Motor neuron (in vitro differentiated cells): ENCODE data around the gene GLTPD2. TPM values are rescaled to one million over a fixed set of nuclear protein-coding genes. Genes with fewer than 3 reads are reported as not detected.

ENCODE experiments used
- ATAC-seq, 8 experiments: fragments of 200-7000 bp; cut with Tn5 transposase; replicated peaks in 6 of 8; 2 replicates each; pipeline ENCODE4 v1.8.0; 2021; ENCODE audit warnings: mild to moderate bottlenecking in 8 of 8, moderate library complexity in 8 of 8
- H3K27ac ChIP-seq, 2 donors: fragments of 250-450 bp; sonication (Bioruptor Pico); 2 replicates each; pipeline ENCODE4 v1.9.0; 2021; ENCODE audit warnings: antibody characterized with exemption in 2 of 2, mild to moderate bottlenecking in 2 of 2, moderate library complexity in 1 of 2
- H3K4me1 ChIP-seq, 2 donors: fragments of 250-450 bp; sonication (Bioruptor Pico); replicated peaks in 1 of 2; 2 replicates each; pipeline ENCODE4 v1.6.1; 2021; ENCODE audit warnings: antibody characterized with exemption in 2 of 2, mild to moderate bottlenecking in 2 of 2, moderate library complexity in 1 of 2
- H3K4me3 ChIP-seq, 5 donors: fragments of 250-450 bp; sonication (Bioruptor Pico); 2 replicates each; pipeline ENCODE4 v1.9.0; 2021; ENCODE audit warnings: antibody characterized with exemption in 5 of 5, mild to moderate bottlenecking in 5 of 5, moderate library complexity in 4 of 5
- WGBS, 10 experiments: fragments of 450-650 bp; shearing (Covaris generic); methylation state at CpG; one replicate each; pipeline ENCODE4 v1.0.0; 2022; 5-methylcytosine and 5-hydroxymethylcytosine counted together
- in situ Hi-C, 9 experiments: fragments of 400-800 bp; cut with MboI; loops; one replicate each; pipeline ENCODE4 v1.15.0; 2021; ENCODE audit warnings: low sequenced_read_pairs in 9 of 9, low pct_unique_long_range_greater_than_20kb in 2 of 9; ENCODE audit not compliant: unreplicated experiment in 9 of 9
- total RNA-seq, 8 experiments: library from RNA; unstranded; fragments of 300-600 nt; gene quantifications; 2 replicates each; pipeline versions ENCODE4 v1.2.3 to v1.2.4, GENCODE V29; 2022

GLTPD2 gene
- total RNA-seq, 8 experiments from 2014 or later = 0.27 to 0.71 (median 0.65) TPM; not detected in 5

- 20 to 75% (median 48%) methylated on average over 1 to 7 of the region's 10 CpGs; no CpG with 5 or more reads in 3 of the 10 experiments for WGBS, 10 experiments
- in situ Hi-C loops = no loop called here
- Histone ChIP-seq H3K4me3 (no peak overlapping the region), H3K27ac (no peak overlapping the region), H3K4me1 (peaks cover 3 to 6% of the 10 kb centered on the region in 2 donors)
- peak in 6 of 8 experiments; percentile 6 to 60 (median 36) for ATAC-seq
These were observed 11.9 kb downstream of the GLTPD2 start for GRCh38 chr17:4800462-4801196.

GRCh38 chr17:4802228-4802627 lies 13.5 kb downstream of the GLTPD2 start, which contains the start of gene C17orf114:
TSS of gene C17orf114 (minus strand) at chr17:4802328.
- ATAC-seq = no peak
- 72 to 83% methylated on average over 2 to 5 of the region's 9 CpGs; no CpG with 5 or more reads in 8 of the 10 experiments for WGBS, 10 experiments
- in situ Hi-C loops = no loop called here

GRCh38 chr17:4806456-4806776 lies 17.7 kb downstream of the GLTPD2 start:
- no peaks in the 10 kb centered on the region for H3K4me1 ChIP-seq
- H3K27ac ChIP-seq = no peak overlapping the region
- WGBS, 10 experiments = 0 to 22% (median 6%) methylated on average over 1 to 11 of the region's 16 CpGs; no CpG with 5 or more reads in 2 of the 10 experiments
- peak in 1 of 8 experiments; percentile 18 for ATAC-seq
- in situ Hi-C loops = no loop called here
- H3K4me3 ChIP-seq = peak overlapping the region; percentile 32 to 77 (median 55)

More at GRCh38 chr17:4802228-4802627, 13.5 kb downstream of the GLTPD2 start, which contains the start of gene C17orf114:
- H3K4me3 ChIP-seq = no peak within 1 kb of the TSS
- H3K4me1 ChIP-seq = no peaks in the 10 kb centered on the region
- no peak within 1 kb of the TSS for H3K27ac ChIP-seq

GRCh38 chr17:4806777-4807604 lies 18.2 kb downstream of the GLTPD2 start, which contains the start of gene PLD2:
TSS of gene PLD2 (plus strand) at chr17:4807152. CDS start at chr17:4807773, 621 bp downstream.
- no peak within 1 kb of the TSS for H3K27ac ChIP-seq

GRCh38 chr17:4807605-4808377 lies 19.0 kb downstream of the GLTPD2 start:
- peak overlapping the region; percentile 32 to 77 (median 55) for H3K4me3 ChIP-seq
- H3K4me1 ChIP-seq = no peaks in the 10 kb centered on the region
- in situ Hi-C loops = no loop called here
- 0 to 100% (median 84%) methylated on average over 1 to 14 of the region's 32 CpGs; no CpG with 5 or more reads in 3 of the 10 experiments for WGBS, 10 experiments
- ATAC-seq = peak in 4 of 8 experiments; percentile 1 to 2 (median 1)
- no peak overlapping the region for H3K27ac ChIP-seq

More at GRCh38 chr17:4806777-4807604, 18.2 kb downstream of the GLTPD2 start, which contains the start of gene PLD2:
- in situ Hi-C loops = no loop called here
- H3K4me3 ChIP-seq = peak within 1 kb of the TSS; percentile 32 to 77 (median 55)
- ATAC-seq = peak; percentile 94 to 98 (median 96)
- no CpG with 5 or more reads among the region's 106 CpGs for WGBS, 10 experiments
- H3K4me1 ChIP-seq = no peaks in the 10 kb centered on the region

GRCh38 chr17:4808378-4808767 lies 19.6 kb downstream of the GLTPD2 start:
- ATAC-seq = no peak
- Histone ChIP-seq H3K4me3 (no peak overlapping the region), H3K4me1 (no peaks in the 10 kb centered on the region), H3K27ac (no peak overlapping the region)
- in situ Hi-C loops = no loop called here
- WGBS, 10 experiments = 40 to 100% (median 86%) methylated on average over 1 to 4 of the region's 6 CpGs; no CpG with 5 or more reads in 4 of the 10 experiments

- no peak overlapping the region for H3K27ac ChIP-seq
- 78 to 100% (median 96%) methylated on average over 4 to 11 of the region's 13 CpGs for WGBS, 10 experiments
- ATAC-seq = no peak
- no peak overlapping the region for H3K4me3 ChIP-seq
- H3K4me1 ChIP-seq = no peaks in the 10 kb centered on the region
- in situ Hi-C loops = no loop called here
These were observed 22.0 kb downstream of the GLTPD2 start for GRCh38 chr17:4810696-4811290.

- H3K27ac ChIP-seq = no peak overlapping the region
- no peaks in the 10 kb centered on the region for H3K4me1 ChIP-seq
- 88 to 100% (median 93%) methylated on average over 1 to 7 of the region's 12 CpGs; no CpG with 5 or more reads in 4 of the 10 experiments for WGBS, 10 experiments
- no peak for ATAC-seq
- in situ Hi-C loops = no loop called here
- H3K4me3 ChIP-seq = no peak overlapping the region
These were observed 22.7 kb downstream of the GLTPD2 start for GRCh38 chr17:4811471-4811870.

GRCh38 chr17:4812690-4813089 lies 23.9 kb downstream of the GLTPD2 start:
- in situ Hi-C loops = no loop called here
- Histone ChIP-seq H3K27ac (no peak overlapping the region), H3K4me3 (no peak overlapping the region), H3K4me1 (no peaks in the 10 kb centered on the region)
- peak in 1 of 8 experiments; percentile 10 for ATAC-seq
- WGBS, 10 experiments = 20 to 100% (median 81%) methylated on average over 1 to 7 of the region's 7 CpGs; no CpG with 5 or more reads in 1 of the 10 experiments

- 30 to 89% (median 67%) methylated on average over 1 to 3 of the region's 7 CpGs; no CpG with 5 or more reads in 3 of the 10 experiments for WGBS, 10 experiments
- peak in 2 of 8 experiments; percentile 14 to 46 for ATAC-seq
These were observed 26.4 kb downstream of the GLTPD2 start for GRCh38 chr17:4815043-4815675.

GRCh38 chr17:4816826-4817225 lies 28.1 kb downstream of the GLTPD2 start:
- H3K4me1 ChIP-seq = no peaks in the 10 kb centered on the region
- H3K4me3 ChIP-seq = no peak overlapping the region
- 86 to 95% (median 90%) methylated on average over 1 to 9 of the region's 13 CpGs; no CpG with 5 or more reads in 6 of the 10 experiments for WGBS, 10 experiments
- no peak overlapping the region for H3K27ac ChIP-seq
- in situ Hi-C loops = no loop called here
- no peak for ATAC-seq

More at GRCh38 chr17:4815043-4815675, 26.4 kb downstream of the GLTPD2 start:
- no peaks in the 10 kb centered on the region for H3K4me1 ChIP-seq
- no peak overlapping the region for H3K27ac ChIP-seq
- H3K4me3 ChIP-seq = no peak overlapping the region
- in situ Hi-C loops = no loop called here

GRCh38 chr17:4818276-4818675 lies 29.5 kb downstream of the GLTPD2 start:
- Histone ChIP-seq H3K27ac (no peak overlapping the region), H3K4me3 (no peak overlapping the region), H3K4me1 (no peaks in the 10 kb centered on the region)
- in situ Hi-C loops = no loop called here
- peak in 1 of 8 experiments; percentile 17 for ATAC-seq
- 100% methylated on average over 1 of the region's 12 CpGs; no CpG with 5 or more reads in 9 of the 10 experiments for WGBS, 10 experiments
